Measurements from ENCODE around the gene FGF3.
"Not testable (repeated sequence)": the region's sequence is repeated elsewhere in the genome, so short reads cannot be mapped to it uniquely, and the experiment has no call there.

The FGF3 gene

DNA sequence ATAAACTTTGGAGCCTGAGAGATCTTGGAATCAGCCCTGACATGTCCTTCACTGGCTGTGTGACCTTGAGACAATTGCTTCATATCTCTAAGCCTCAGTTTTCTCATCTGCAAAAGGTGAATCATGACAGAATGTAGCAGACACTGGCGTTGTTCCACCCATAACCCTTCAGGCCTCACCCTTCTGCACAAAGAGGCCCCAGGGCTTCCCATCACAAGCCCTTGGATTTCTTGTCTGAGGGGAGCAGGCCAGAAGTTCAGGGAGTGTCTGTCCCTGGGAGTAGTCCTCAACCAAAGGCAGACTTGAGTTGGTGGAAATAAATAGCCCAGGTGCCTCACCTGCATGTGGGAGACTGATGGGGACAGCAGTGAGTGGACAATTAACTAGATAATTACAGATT, 16.6 kb downstream of the FGF3 start:
- DNase-seq = no peak

DNA sequence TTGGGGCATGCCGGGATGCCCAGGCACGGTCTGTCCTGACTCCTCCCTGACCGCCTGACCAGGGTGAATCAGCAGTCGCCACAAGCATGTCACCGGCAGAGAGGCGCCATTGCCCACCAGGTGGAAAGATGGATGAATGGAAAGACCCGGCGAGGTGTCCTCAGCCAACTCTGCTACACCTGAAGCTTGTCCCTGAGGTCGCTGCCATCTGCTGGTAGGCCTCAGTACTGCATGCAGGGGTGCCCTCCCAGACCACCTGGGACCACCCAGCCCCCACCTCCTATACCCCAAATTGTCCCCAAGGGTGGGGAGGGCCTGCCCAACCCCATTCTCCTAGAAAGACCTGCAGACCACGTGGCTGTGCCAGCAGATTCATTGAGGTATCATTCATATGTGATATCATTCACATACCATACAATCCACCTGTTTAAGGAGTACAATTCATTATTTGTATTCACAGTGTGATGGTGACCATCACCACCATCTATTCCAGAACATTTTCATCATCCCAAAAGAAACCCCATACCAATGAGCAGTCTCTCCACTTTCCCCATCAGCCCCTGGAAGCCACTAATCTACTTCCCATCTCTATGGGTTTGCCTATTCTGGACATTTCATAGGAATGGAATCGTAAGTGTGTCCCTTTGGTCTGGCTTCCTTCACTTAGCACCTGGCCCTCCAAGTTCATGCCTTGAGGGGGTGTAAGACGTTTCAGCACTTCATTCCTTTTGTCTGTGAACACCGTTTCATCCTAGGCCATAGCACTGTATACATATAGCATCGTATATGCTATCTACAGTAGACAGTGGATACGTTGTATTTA, 17.5 kb downstream of the FGF3 start:
- DNase-seq = no peak

GRCh38 chr11:69800278-69800677, 18.9 kb downstream of the FGF3 start:
- no peak for DNase-seq

DNA sequence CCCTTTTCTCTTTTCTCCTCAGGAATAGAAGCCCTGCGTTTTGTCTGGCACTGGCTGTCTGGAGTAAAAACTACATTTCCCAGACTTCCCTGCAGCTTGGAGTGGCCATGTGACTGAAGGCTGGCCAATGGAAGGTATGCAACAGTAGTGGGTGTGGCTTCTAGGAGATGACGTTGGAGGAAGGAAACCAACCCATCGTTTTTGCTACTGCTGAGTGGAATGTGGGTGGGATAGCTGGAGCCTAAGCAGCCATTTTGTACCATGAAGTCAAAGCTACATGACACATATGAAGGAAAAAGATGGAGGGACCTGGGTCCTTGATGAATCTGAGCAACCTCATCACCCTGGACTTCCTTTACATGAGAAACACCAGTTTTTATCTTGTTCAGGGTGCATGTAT, 19.6 kb downstream of the FGF3 start:
- DNase-seq = peak; percentile 29

DNA sequence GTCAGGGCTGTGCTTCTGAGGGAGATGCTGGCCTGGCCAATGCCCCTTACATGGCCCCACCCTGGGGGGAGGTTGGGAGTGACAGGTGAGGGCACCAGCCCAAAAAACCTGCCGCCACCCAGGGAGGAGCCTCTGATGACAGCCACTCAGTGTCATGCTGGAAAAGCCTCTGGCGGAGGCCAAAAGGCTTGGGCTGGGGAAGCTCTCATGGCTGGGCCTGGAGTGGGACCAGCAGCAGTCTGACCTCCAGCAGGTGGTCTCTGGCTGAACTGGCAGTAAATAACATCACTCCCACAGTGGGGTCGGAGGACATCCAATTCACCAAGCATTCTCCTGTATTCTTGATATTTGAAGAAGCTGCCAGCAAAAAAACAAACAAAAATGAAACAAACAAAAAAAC, 20.1 kb downstream of the FGF3 start:
- no peak for DNase-seq

DNA sequence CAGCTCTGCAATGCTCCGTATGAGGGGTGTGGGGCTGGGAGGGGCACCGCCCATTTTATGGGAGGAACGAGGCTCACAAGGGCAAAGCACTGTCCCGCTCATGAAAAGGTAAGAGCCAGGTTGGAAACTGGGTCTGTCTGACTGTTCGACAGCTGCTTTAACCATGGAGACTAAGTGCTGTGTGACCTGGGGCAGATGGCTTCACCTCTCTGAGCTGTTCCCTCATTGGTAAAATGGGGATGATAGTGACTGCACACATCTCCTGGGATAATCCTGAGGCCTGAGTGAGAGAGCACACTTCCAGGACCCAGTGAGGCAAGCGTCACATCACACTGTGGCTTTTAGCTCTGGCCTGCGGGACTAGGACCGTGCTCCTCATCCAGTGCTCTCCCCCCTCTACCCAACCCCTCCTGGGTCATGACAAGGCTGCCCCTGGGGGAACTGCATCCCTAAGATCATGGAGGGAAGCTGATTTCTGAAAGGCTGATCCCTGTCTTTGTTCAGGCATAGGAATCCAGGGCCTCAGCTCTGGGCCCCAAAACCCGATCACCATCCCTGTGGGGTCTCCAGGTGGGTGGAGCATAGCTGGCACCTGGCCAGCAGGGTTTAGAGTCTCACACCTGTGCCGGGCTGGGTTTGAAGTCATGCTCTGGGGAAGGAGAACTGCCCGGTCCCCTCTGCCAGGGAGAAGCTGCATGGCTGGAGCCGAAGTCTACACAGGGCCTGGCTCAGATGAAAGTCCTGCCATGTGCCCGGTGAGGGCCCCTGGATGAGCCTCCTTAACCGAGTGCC, 21.3 kb downstream of the FGF3 start:
- DNase-seq = no peak

DNA sequence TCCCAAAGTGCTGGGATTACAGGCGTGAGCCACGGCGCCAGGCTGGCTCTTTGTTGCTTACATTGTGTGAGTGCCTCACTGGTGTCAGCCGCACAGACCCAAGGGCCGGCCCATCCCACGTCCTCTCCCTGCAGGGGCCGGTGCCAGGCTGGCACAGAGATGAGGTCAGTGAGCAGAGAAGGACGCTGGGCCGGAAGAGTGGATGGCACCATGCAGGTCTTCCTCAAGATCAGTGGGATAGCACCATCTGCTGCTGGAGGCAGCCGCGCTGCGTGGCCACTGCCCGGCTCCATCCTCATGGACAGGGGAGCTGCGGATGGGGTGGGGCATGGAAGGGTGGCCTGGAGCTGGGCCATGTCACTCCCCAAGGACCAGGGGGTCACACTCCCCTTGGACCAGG, 22.1 kb downstream of the FGF3 start:
- DNase-seq = no peak

- no peak for DNase-seq
Observed at GRCh38 chr11:69796063-69796462, 23.2 kb downstream of the FGF3 start.

- DNase-seq = peak; percentile 85
Observed at GRCh38 chr11:69791276-69792180, 27.7 kb downstream of the FGF3 start.

- DNase-seq = no peak
Observed at GRCh38 chr11:69788956-69789355, 30.3 kb downstream of the FGF3 start.

DNA sequence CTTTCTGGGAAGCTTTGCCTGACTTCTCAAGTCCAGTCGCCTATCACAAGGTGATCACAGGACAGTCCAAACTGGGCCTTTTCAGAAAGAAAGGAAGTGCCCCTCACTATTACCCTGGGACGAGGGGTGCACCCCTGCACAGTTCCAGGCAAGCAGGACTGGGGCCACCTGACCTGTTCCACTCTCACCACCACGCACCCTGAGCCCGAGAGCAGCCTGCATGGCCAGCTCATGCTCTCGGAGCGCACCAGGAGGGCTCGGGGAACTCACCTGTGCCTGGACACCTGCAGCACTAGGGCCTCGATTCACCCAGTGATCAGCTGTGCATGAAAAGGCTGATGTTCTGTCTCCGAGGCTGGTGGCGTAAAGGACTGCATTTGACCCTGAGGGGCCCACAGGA, 31.3 kb downstream of the FGF3 start:
- no peak for DNase-seq

GRCh38 chr11:69787457-69787856, 31.8 kb downstream of the FGF3 start:
- no peak for DNase-seq

DNA sequence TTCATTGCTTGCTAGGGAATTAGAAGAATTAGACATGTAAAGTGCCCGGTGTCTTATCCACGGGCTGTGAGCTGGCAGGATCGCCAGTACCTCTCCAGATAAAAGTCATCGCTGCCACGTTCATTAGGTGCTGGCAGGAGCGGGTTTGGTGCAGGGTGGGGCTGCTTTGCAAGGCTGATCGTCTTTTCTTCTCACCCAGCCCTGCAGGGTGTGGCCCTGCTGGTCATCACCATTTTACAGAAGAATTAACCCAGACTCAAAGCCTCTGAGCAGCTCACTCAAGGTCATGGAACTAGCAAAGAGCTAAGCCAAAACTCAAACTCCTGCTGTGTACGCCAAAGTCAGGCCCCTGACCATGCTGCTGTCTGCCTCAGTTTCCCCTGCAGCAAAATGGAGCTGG, 38.0 kb downstream of the FGF3 start:
- no peak for DNase-seq

- DNase-seq = no peak
Observed at GRCh38 chr11:69778373-69778772, 40.8 kb downstream of the FGF3 start.

- no peak for DNase-seq
Observed at GRCh38 chr11:69775163-69775755, 44.0 kb downstream of the FGF3 start, which contains the start of gene FGF4. FGF4 (minus strand) TSS chr11:69775341; CDS start chr11:69775084, 257 bp downstream.

- no peak for DNase-seq
Observed at GRCh38 chr11:69774354-69775162, 44.7 kb downstream of the FGF3 start.

DNA sequence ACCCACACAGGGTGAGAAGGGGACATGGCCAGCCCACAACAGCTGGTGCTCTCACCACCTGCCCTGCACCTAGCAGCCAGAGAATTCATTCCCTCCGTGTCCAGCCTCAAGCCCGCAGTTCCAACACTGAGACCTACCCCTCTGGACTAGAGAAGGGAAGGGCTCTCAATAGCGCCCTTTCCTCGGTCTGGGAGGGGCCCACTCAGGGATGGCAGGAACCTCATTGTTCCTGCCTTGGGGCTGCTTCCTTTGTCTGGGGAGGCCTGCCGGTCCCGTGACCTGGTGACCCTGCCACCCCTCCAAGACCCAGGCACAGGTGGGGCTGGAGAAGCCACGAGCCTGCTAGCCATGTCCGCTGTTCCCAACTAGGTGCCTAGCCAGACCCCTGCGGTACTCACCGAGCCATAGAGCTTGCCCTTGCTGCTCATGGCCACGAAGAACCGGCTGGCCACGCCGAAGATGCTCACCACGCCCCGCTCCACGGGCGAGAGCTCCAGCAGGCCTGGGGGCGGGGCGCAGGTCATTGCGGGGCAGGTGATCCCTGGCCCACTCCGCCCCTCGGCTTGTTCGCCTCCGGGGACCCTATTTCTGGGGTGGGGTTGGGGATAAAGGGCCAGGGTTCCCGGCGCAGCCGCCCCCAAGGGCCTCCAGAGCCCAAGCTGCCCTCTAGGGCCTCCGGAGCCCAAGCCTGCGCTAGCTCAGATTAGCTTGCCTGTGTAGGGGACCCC, 45.4 kb downstream of the FGF3 start:
- DNase-seq = no peak

GRCh38 chr11:69771466-69771865, 47.8 kb downstream of the FGF3 start:
- no peak for DNase-seq

- DNase-seq = no peak
Observed at GRCh38 chr11:69770540-69770939, 48.7 kb downstream of the FGF3 start.

DNA sequence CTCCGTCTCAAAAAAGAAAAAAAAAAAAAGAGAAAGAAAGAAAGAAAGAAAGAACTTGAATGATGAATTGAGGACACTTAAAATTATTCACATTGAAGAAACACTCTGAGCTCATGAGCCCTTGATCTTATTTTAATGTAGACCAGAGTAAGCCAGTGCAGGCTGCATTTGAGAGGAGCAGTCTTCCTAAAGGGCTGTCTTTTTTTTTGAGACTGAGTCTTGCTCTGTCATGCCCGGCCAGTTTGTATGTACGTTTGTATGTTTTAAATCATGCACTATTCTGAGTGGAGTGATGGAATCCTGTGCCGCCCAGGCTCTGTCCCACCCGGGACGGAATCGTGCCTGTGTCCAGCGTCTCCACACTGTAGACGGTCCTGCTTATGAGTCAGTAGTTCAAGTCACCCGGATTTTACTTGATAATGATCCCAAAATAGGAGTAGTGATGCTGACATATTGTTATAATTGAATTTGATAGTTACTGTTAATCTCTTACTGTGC, 53.7 kb downstream of the FGF3 start:
- DNase-seq = no peak

- not testable (repeated sequence) for DNase-seq
Observed at GRCh38 chr11:69764918-69765317, 54.3 kb downstream of the FGF3 start.
